Astrocyte (in vitro differentiated cells and primary cell): ENCODE data around the gene TMEM132A. TPM values are rescaled to one million over a fixed set of nuclear protein-coding genes. Genes with fewer than 3 reads are reported as not detected.

Experiments used
- DNase-seq: peaks from one replicate; pipeline ENCODE4 v3.0.0-alpha.2; 2010; ENCODE audit warnings: low read depth
- FAIRE-seq: peaks from 2 replicates; lab custom pipeline; 2011; peaks lifted over from hg19 to GRCh38; lab: Jason Lieb, UNC
- H2AFZ ChIP-seq: 2 replicates; pipeline ENCODE4 v1.6.0; 2012; ENCODE audit warnings: low read depth, low read length, inconsistent platforms
- H3K27ac ChIP-seq: 2 replicates; pipeline ENCODE4 v1.5.1; 2011; ENCODE audit warnings: low read depth, low read length, inconsistent platforms
- H3K27me3 ChIP-seq: 2 replicates; pipeline ENCODE4 v1.6.0; 2011; ENCODE audit warnings: low read length, inconsistent platforms; ENCODE audit not compliant: insufficient read depth
- H3K36me3 ChIP-seq: 2 replicates; pipeline ENCODE4 v1.5.1; 2011; ENCODE audit warnings: low read length, inconsistent platforms; ENCODE audit not compliant: insufficient read depth
- H3K4me1 ChIP-seq: 2 replicates; pipeline ENCODE4 v1.5.1; 2011; ENCODE audit warnings: low read length, inconsistent platforms; ENCODE audit not compliant: insufficient read depth
- H3K4me2 ChIP-seq: 2 replicates; pipeline ENCODE4 v1.6.0; 2012; ENCODE audit warnings: low read length, inconsistent platforms
- H3K4me3 ChIP-seq: 2 replicates; pipeline ENCODE4 v1.5.1; 2011; ENCODE audit warnings: low read depth, mild to moderate bottlenecking, low read length, inconsistent platforms; ENCODE audit not compliant: insufficient read depth
- H3K79me2 ChIP-seq: 2 replicates; pipeline ENCODE4 v1.6.0; 2012; ENCODE audit warnings: mild to moderate bottlenecking, low read length, inconsistent platforms; ENCODE audit not compliant: insufficient read depth
- H3K9ac ChIP-seq: 2 replicates; pipeline ENCODE4 v1.6.0; 2012; ENCODE audit warnings: mild to moderate bottlenecking, low read length, inconsistent platforms
- H3K9me3 ChIP-seq: 2 replicates; pipeline ENCODE4 v1.5.1; 2012; ENCODE audit warnings: low read depth, mild to moderate bottlenecking, low read length, inconsistent platforms; ENCODE audit not compliant: insufficient read depth
- H4K20me1 ChIP-seq: 2 replicates; pipeline ENCODE4 v1.6.0; 2012; ENCODE audit warnings: low read length, inconsistent platforms; ENCODE audit not compliant: insufficient read depth
- H3K27ac Mint-ChIP-seq: one replicate; pipeline ENCODE4 v1.8.0; 2021; ENCODE audit warnings: mild to moderate bottlenecking, mixed read lengths; ENCODE audit not compliant: unreplicated experiment
- H3K27me3 Mint-ChIP-seq: one replicate; pipeline ENCODE4 v1.8.0; 2021; ENCODE audit warnings: low read depth, mixed read lengths; ENCODE audit not compliant: unreplicated experiment
- H3K36me3 Mint-ChIP-seq: one replicate; pipeline ENCODE4 v1.8.0; 2021; ENCODE audit warnings: low read depth, mixed read lengths; ENCODE audit not compliant: unreplicated experiment
- H3K4me1 Mint-ChIP-seq: one replicate; pipeline ENCODE4 v1.8.0; 2021; ENCODE audit warnings: low read depth, mixed read lengths; ENCODE audit not compliant: unreplicated experiment
- H3K4me3 Mint-ChIP-seq: one replicate; pipeline ENCODE4 v1.8.0; 2021; ENCODE audit warnings: mild to moderate bottlenecking, moderate library complexity, mixed read lengths; ENCODE audit not compliant: unreplicated experiment
- H3K9me3 Mint-ChIP-seq: one replicate; pipeline ENCODE4 v1.8.0; 2021; ENCODE audit warnings: mild to moderate bottlenecking, mixed read lengths; ENCODE audit not compliant: unreplicated experiment
- EZH2 ChIP-seq: IDR thresholded peaks from 2 replicates; pipeline ENCODE4 v1.6.1; 2012; ENCODE audit warnings: mild to moderate bottlenecking, low read length, inconsistent platforms; ENCODE audit not compliant: insufficient read depth
- total RNA-seq: library from RNA; stranded (reverse); gene quantifications from 2 replicates; pipeline ENCODE4 v1.2.1, GENCODE V29; 2021
- TF ChIP-seq, protein P1 (sequence below): IDR thresholded peaks from 2 replicates; pipeline ENCODE4 v1.5.1; 2011; ENCODE audit warnings: low read depth, mild to moderate bottlenecking, inconsistent platforms, low read length, moderate library complexity; ENCODE audit not compliant: insufficient read depth

Gene TMEM132A
- total RNA-seq, 1 donor from 2014 or later: 117 TPM

DNA sequence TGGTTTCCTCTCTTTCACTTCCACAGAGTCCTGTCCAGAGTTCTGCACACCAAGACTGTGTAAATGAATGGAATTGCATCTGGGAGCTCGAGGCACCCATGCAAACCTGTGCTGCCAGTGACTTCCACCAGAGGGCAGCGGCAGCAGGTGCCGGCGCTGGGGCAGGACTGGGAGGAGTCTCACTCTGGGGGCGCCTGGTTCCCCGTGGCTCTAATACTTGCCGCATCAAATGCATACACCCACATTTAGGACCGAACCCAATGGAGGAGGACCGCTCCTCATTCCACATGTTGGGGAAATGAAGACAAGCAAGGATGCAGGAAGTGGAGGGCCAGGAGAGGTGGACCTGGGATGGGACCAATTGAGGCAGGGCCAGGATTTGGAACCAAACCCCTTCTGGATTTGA, 46.1 kb downstream of the TMEM132A start:
- H3K4me1 ChIP-seq: no peaks in the 10 kb centered on the region
- no peak for FAIRE-seq
- H3K27me3 Mint-ChIP-seq: peaks cover 40% of the 10 kb centered on the region
- H3K36me3 Mint-ChIP-seq: no peaks in the 10 kb centered on the region
- no peak overlapping the region for H3K27ac ChIP-seq
- no peak overlapping the region for H3K4me3 ChIP-seq
- no peak overlapping the region for H3K9ac ChIP-seq
- no peak overlapping the region for H3K4me3 Mint-ChIP-seq
- no peaks in the 10 kb centered on the region for H3K9me3 ChIP-seq
- no peak overlapping the region for H3K4me2 ChIP-seq
- no peaks in the 10 kb centered on the region for H3K36me3 ChIP-seq
- no peak for DNase-seq
- peaks cover 6% of the 10 kb centered on the region for H3K27me3 ChIP-seq
- H3K27ac Mint-ChIP-seq: no peak overlapping the region
- H3K4me1 Mint-ChIP-seq: no peaks in the 10 kb centered on the region
- no peak overlapping the region for H2AFZ ChIP-seq
- H3K9me3 Mint-ChIP-seq: peaks cover 10% of the 10 kb centered on the region
- H3K79me2 ChIP-seq: no peaks in the 10 kb centered on the region
- TF ChIP-seq, protein P1, sequence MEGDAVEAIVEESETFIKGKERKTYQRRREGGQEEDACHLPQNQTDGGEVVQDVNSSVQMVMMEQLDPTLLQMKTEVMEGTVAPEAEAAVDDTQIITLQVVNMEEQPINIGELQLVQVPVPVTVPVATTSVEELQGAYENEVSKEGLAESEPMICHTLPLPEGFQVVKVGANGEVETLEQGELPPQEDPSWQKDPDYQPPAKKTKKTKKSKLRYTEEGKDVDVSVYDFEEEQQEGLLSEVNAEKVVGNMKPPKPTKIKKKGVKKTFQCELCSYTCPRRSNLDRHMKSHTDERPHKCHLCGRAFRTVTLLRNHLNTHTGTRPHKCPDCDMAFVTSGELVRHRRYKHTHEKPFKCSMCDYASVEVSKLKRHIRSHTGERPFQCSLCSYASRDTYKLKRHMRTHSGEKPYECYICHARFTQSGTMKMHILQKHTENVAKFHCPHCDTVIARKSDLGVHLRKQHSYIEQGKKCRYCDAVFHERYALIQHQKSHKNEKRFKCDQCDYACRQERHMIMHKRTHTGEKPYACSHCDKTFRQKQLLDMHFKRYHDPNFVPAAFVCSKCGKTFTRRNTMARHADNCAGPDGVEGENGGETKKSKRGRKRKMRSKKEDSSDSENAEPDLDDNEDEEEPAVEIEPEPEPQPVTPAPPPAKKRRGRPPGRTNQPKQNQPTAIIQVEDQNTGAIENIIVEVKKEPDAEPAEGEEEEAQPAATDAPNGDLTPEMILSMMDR: peak; percentile 67
- TF ChIP-seq EZH2: no peak
- H4K20me1 ChIP-seq: no peaks in the 10 kb centered on the region

DNA sequence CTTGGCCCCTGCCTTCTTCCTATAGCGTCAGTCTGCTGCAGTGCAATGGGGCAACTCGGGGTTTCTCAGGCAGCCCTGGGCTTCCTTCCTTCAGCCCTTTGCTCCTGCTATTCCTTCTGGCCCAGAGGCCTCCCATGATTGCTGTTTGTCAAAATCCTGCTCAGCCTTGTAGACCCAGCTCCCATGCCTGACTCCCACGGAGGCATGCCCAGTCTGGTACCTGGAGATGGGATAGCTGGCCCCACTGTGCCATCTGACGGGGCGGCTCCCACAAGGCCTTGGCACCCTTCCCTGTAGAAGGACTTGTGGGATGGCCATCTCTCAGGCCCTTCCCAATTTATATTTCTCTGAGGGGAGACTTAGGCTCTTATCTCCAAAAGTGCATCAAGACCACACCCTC, 46.6 kb downstream of the TMEM132A start:
- Mint-ChIP-seq H3K36me3 (no peaks in the 10 kb centered on the region), H3K9me3 (peaks cover 10% of the 10 kb centered on the region), H3K4me3 (no peak overlapping the region), H3K27ac (no peak overlapping the region), H3K27me3 (peaks cover 35% of the 10 kb centered on the region), H3K4me1 (no peaks in the 10 kb centered on the region)
- Histone ChIP-seq H3K4me3 (no peak overlapping the region), H3K27ac (no peak overlapping the region), H2AFZ (no peak overlapping the region), H3K4me2 (no peak overlapping the region), H3K36me3 (no peaks in the 10 kb centered on the region), H3K79me2 (no peaks in the 10 kb centered on the region), H3K9me3 (no peaks in the 10 kb centered on the region), H3K4me1 (no peaks in the 10 kb centered on the region), H4K20me1 (no peaks in the 10 kb centered on the region), H3K27me3 (peaks cover 3% of the 10 kb centered on the region), H3K9ac (no peak overlapping the region)
- DNase-seq (no peak), FAIRE-seq (no peak)
- TF ChIP-seq EZH2: no peak
- TF ChIP-seq, protein P1: no peak

DNA sequence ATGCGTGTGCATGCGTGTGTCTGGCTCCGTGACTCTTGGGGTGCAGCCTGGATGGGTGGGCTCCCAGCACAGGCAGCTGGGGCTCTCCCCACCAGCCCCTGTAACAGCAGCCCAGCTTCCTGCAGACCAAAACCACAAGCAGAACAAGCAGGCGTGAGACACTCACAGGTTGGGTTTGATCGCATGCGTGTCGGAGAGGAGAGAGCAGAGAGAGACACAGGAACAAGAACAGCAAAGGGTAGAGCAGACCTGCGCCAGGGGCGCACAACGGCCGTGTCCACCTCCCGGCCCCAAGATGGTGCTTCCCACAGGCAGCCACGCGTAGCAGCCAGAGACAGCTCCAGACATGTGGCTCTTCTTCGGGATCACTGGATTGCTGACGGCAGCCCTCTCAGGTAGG, 47.3 kb downstream of the TMEM132A start, which contains the start of gene CD6:
Gene CD6 (plus strand): TSS at position 161 of the 400 bp plus-strand sequence. CDS start 186 bp downstream, at position 347.
- no peak for FAIRE-seq

More for the DNA sequence above, 47.3 kb downstream of the TMEM132A start, which contains the start of gene CD6:
- TF ChIP-seq, protein P1: no peak
- no peak for TF ChIP-seq EZH2
- Histone ChIP-seq H3K4me1 (no peaks in the 10 kb centered on the region), H3K9ac (no peak within 1 kb of the TSS), H3K27me3 (peaks cover 5% of the 10 kb centered on the region), H3K9me3 (no peaks in the 10 kb centered on the region), H3K79me2 (no peaks in the 10 kb centered on the region), H4K20me1 (no peaks in the 10 kb centered on the region), H3K4me2 (no peak within 1 kb of the TSS), H2AFZ (no peak within 1 kb of the TSS), H3K27ac (no peak within 1 kb of the TSS), H3K4me3 (no peak within 1 kb of the TSS), H3K36me3 (no peaks in the 10 kb centered on the region)
- H3K36me3 Mint-ChIP-seq: no peaks in the 10 kb centered on the region
- H3K27ac Mint-ChIP-seq: no peak within 1 kb of the TSS
- no peak within 1 kb of the TSS for H3K4me3 Mint-ChIP-seq
- no peak for DNase-seq
- H3K4me1 Mint-ChIP-seq: no peaks in the 10 kb centered on the region
- H3K9me3 Mint-ChIP-seq: peaks cover 10% of the 10 kb centered on the region
- peaks cover 31% of the 10 kb centered on the region for H3K27me3 Mint-ChIP-seq
